HCT116 (cell line): ENCODE data around the gene PITRM1. TPM values are rescaled to one million over a fixed set of nuclear protein-coding genes. Genes with fewer than 3 reads are reported as not detected.

ENCODE experiments used
- ATAC-seq: fragments of 200-7000 bp; cut with Tn5 transposase; 2 replicates; pipeline ENCODE4 v1.9.1; 2020; ENCODE audit warnings: mild to moderate bottlenecking, moderate library complexity
- BruUV-seq: library from RNA; stranded (reverse); fragments of 400-500 nt; replicated peaks from 2 replicates; lab custom pipeline; 2021; lab: Mats Ljungman, UMichigan
- CTCF ChIA-PET: fragments of 300-600 bp; sonication (Branson Sonifier 250); formaldehyde crosslinking; loops from one replicate; lab custom pipeline; 2021; ENCODE audit warnings: antibody characterized with exemption; lab: Charles Lee
- POLR2A ChIA-PET: fragments of 300-600, 350-600 bp; sonication (Branson Sonifier 250); formaldehyde crosslinking; loops from one replicate; lab custom pipeline; 2021; ENCODE audit warnings: antibody characterized with exemption; lab: Charles Lee
- RAD21 ChIA-PET, 2 experiments: fragments of 300-600 bp; sonication (Branson Sonifier 250); formaldehyde crosslinking; loops; one replicate each; lab custom pipeline; 2023; ENCODE audit warnings: low total read pairs in 2 of 2; ENCODE audit not compliant: uncharacterized antibody in 2 of 2, unreplicated experiment in 2 of 2, low non-redundant PET in 1 of 2; lab: Charles Lee
- DNase-seq: peaks from one replicate; pipeline ENCODE4 v3.0.0-alpha.2; 2010; ENCODE audit warnings: low read depth, low spot score
- H2AFZ ChIP-seq: fragments of 200-600 bp; shearing (Covaris generic), sonication (generic); 2 replicates; pipeline ENCODE4 v1.6.1; 2017; ENCODE audit warnings: low read depth, mixed run types, mixed read lengths, antibody characterized with exemption, low read length; ENCODE audit not compliant: poor library complexity, severe bottlenecking
- H3K27ac ChIP-seq: 2 replicates; pipeline ENCODE4 v1.5.1; 2012; ENCODE audit warnings: low read depth, low read length
- H3K27me3 ChIP-seq: fragments of 200-600 bp; sonication (generic); 2 replicates; pipeline ENCODE4 v1.6.1; 2016; ENCODE audit warnings: mixed run types, low read length, mixed read lengths; ENCODE audit not compliant: insufficient read depth
- H3K36me3 ChIP-seq, 2 experiments: fragments of 200-500 bp in 1 of 2; fragments of 200-600 bp in 1 of 2; sonication (Bioruptor generic) in 1 of 2; sonication (generic) in 1 of 2; 2 replicates each; pipeline versions ENCODE4 v1.5.1 to v1.6.1; 2014 to 2016; ENCODE audit warnings: low read length in 2 of 2, inconsistent platforms in 1 of 2, mixed read lengths in 1 of 2, mixed run types in 1 of 2; ENCODE audit not compliant: insufficient read depth in 2 of 2, control insufficient read depth in 1 of 2
- H3K4me1 ChIP-seq, 2 experiments: fragments of 200-600 bp in 1 of 2; sonication (generic) in 1 of 2; 2 replicates each; pipeline versions ENCODE4 v1.5.1 to v1.6.1; 2012 to 2017; ENCODE audit warnings: low read length in 2 of 2, inconsistent platforms in 1 of 2, mild to moderate bottlenecking in 1 of 2, mixed read lengths in 1 of 2, mixed run types in 1 of 2, moderate library complexity in 1 of 2; ENCODE audit not compliant: insufficient read depth in 2 of 2, control insufficient read depth in 1 of 2
- H3K4me2 ChIP-seq: fragments of 200-600 bp; sonication (generic); 2 replicates; pipeline ENCODE4 v1.6.1; 2017; ENCODE audit warnings: mixed run types, low read length, mixed read lengths
- H3K4me3 ChIP-seq, 2 experiments: fragments of 200-600 bp in 1 of 2; sonication (generic) in 1 of 2; replicated peaks in 1 of 2; 2 replicates each; pipeline ENCODE4 v1.5.1; 2011 to 2016; ENCODE audit warnings: low read length in 2 of 2, control low read depth in 1 of 2, low read depth in 1 of 2, mild to moderate bottlenecking in 1 of 2, mixed read lengths in 1 of 2, mixed run types in 1 of 2
- H3K79me2 ChIP-seq: fragments of 200-600 bp; sonication (generic); 2 replicates; pipeline ENCODE4 v1.6.1; 2017; ENCODE audit warnings: mild to moderate bottlenecking, mixed run types, low read length, moderate library complexity, mixed read lengths; ENCODE audit not compliant: insufficient read depth
- H3K9ac ChIP-seq: fragments of 200-600 bp; sonication (generic); 2 replicates; pipeline ENCODE4 v1.6.1; 2016; ENCODE audit warnings: low read length, mixed read lengths
- H3K9me2 ChIP-seq: fragments of 200-600 bp; sonication (generic), shearing (Covaris generic); 2 replicates; pipeline ENCODE4 v1.6.1; 2017; ENCODE audit warnings: mixed run types, mild to moderate bottlenecking, moderate library complexity; ENCODE audit not compliant: insufficient read depth
- H3K9me3 ChIP-seq, 2 experiments: fragments of 200-500 bp in 1 of 2; fragments of 200-600 bp in 1 of 2; sonication (Bioruptor generic) in 1 of 2; sonication (generic) in 1 of 2; 2 replicates each; pipeline ENCODE4 v1.6.1; 2014 to 2017; ENCODE audit warnings: low read length in 2 of 2, mixed read lengths in 2 of 2, inconsistent platforms in 1 of 2, low read depth in 1 of 2, mild to moderate bottlenecking in 1 of 2, mixed run types in 1 of 2, moderate library complexity in 1 of 2; ENCODE audit not compliant: control insufficient read depth in 1 of 2, insufficient read depth in 1 of 2
- H4K20me1 ChIP-seq: fragments of 200-600 bp; sonication (generic), shearing (Covaris generic); 2 replicates; pipeline ENCODE4 v1.6.1; 2017; ENCODE audit warnings: mixed run types, mild to moderate bottlenecking, moderate library complexity; ENCODE audit not compliant: insufficient read depth
- EZH2 ChIP-seq: fragments of 200-600 bp; sonication (generic); IDR thresholded peaks from 2 replicates; pipeline ENCODE4 v1.6.1; 2017; ENCODE audit warnings: antibody characterized with exemption, mixed run types
- FOSL1 ChIP-seq: IDR thresholded peaks from 2 replicates; pipeline ENCODE4 v1.6.1; 2012; ENCODE audit warnings: low read depth
- POLR2AphosphoS5 ChIP-seq: IDR thresholded peaks from 2 replicates; pipeline ENCODE4 v1.6.1; 2011; ENCODE audit warnings: mild to moderate bottlenecking, low read depth, low read length, moderate library complexity
- RAD21 ChIP-seq: IDR thresholded peaks from 2 replicates; pipeline ENCODE4 v1.6.1; 2012; ENCODE audit warnings: low read depth, mild to moderate bottlenecking
- SIN3A ChIP-seq: IDR thresholded peaks from 2 replicates; pipeline ENCODE4 v1.6.1; 2012; ENCODE audit warnings: low read depth
- SP1 ChIP-seq: IDR thresholded peaks from 2 replicates; pipeline ENCODE4 v1.6.1; 2012; ENCODE audit warnings: low read depth
- SRF ChIP-seq: IDR thresholded peaks from 2 replicates; pipeline ENCODE4 v1.6.1; 2012; ENCODE audit warnings: low read depth
- TCF7L2 ChIP-seq: IDR thresholded peaks from 2 replicates; pipeline ENCODE4 v1.7.0; 2011; ENCODE audit warnings: borderline replicate concordance, inconsistent platforms; ENCODE audit not compliant: insufficient read depth, insufficient read length; ENCODE audit errors: extremely low read depth
- YY1 ChIP-seq: IDR thresholded peaks from 2 replicates; pipeline ENCODE4 v1.6.1; 2011; ENCODE audit warnings: low read length, low read depth, moderate library complexity, mild to moderate bottlenecking; ENCODE audit not compliant: insufficient replicate concordance; ENCODE audit errors: extremely low read depth
- ZFX ChIP-seq: fragments of 450-650 bp; IDR thresholded peaks from 2 replicates; pipeline ENCODE4 v1.6.1; 2017
- ZNF274 ChIP-seq: fragments of 200-500 bp; sonication (Bioruptor generic); IDR thresholded peaks from 2 replicates; pipeline ENCODE4 v1.6.1; 2014; ENCODE audit warnings: mild to moderate bottlenecking, low read depth, low read length, inconsistent platforms
- intact Hi-C: fragments of 100-400 bp; cut with micrococcal nuclease; formaldehyde crosslinking; loops from 2 replicates; pipeline ENCODE4 v1.10.0; 2022
- total RNA-seq: library from RNA; stranded (reverse); gene quantifications from one replicate; pipeline ENCODE4 v1.2.1, GENCODE V29; 2021; ENCODE audit not compliant: unreplicated experiment
- TF ChIP-seq, protein P1 (sequence below): IDR thresholded peaks from 2 replicates; pipeline ENCODE4 v1.6.1; 2011; ENCODE audit warnings: mild to moderate bottlenecking, low read length, moderate library complexity; ENCODE audit not compliant: insufficient replicate concordance; ENCODE audit errors: extremely low read depth
- TF ChIP-seq, protein P2 (sequence below): IDR thresholded peaks from 2 replicates; pipeline ENCODE4 v1.6.1; 2012; ENCODE audit warnings: low read depth
- TF ChIP-seq, protein P3 (sequence below): IDR thresholded peaks from 2 replicates; pipeline ENCODE4 v1.6.1; 2012

Gene PITRM1
- total RNA-seq, 1 experiment from 2014 or later: 59.5 TPM

DNA sequence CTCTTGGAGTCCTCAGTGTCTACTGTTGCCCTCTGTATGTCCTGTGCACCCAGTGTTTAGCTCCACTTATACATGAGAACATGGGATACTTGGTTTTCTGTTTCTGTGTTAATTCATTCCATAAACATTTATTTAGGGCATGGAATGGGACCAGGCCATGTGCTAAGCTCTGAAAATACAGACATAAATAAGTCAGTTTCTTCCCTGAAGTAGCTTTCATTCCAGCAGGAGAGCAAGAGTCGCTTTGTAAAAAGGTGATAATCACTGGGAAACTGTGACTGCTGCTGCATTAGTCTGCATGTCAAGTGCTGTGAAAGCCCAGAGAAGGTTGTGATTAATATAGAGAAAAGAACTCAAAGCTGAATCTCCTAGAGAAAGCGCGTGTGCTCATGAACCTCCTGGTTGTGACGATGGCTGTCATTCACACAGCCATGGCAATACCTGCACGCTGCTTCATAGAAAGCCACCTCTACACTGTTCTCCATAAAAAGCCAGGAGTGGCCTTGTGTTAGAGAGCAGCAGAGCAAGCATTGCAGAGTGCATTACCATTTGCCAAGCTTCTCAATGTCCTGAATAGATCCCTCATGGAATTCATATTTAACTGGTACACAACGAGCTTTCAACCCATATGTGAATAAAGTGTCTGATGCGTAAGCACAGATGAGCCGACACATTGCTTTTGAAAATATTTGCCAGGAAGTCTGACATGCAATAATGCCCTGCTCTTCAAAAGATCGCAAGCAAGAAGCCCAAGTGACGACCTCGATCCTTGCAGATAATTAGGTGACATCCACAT lies 30.6 kb upstream of the PITRM1 start:
- H3K4me2 ChIP-seq: no peak overlapping the region
- POLR2A ChIA-PET: no interaction called here
- no peak for TF ChIP-seq POLR2AphosphoS5
- TF ChIP-seq YY1: no peak
- TF ChIP-seq, all 23 proteins: peak for 0
- DNase-seq (no peak), ATAC-seq (no peak)
- Histone ChIP-seq H3K4me3 (no peak overlapping the region), H4K20me1 (no peaks in the 10 kb centered on the region), H2AFZ (no peak overlapping the region), H3K36me3 (no peaks in the 10 kb centered on the region), H3K79me2 (no peaks in the 10 kb centered on the region), H3K4me1 (peaks cover 0 to under 1% of the 10 kb centered on the region in 2 experiments; a peak in 2 of 4 replicates), H3K27me3 (peaks cover 24% of the 10 kb centered on the region; the same call in 1 of the 2 replicates), H3K9me2 (no peaks in the 10 kb centered on the region), H3K9ac (no peak overlapping the region), H3K9me3 (no peaks in the 10 kb centered on the region), H3K27ac (no peak overlapping the region)
- no TSS peak for BruUV-seq
- RAD21 ChIA-PET: no interaction called here
- intact Hi-C loops: no loop called here
- CTCF ChIA-PET: no interaction called here

DNA sequence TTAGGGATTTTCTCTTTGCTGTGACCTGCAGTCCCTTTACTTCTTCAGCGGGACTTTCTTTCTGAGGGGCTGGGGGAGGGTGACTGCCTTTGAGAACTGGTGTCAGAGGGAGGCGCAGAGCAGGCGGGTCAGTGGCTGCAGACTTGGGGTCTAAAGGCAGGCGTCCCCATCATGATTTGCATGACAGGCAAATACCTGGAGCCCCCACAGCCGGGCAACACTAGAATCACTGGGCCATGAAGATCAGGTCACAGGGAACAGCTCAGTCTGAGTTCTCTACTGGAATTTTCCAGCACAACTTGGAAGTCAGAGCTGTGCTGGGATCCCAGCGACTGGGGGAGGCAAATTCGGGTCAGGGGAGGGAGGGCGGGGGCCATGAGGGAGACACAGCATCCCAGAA lies 29.2 kb upstream of the PITRM1 start:
- DNase-seq (no peak), ATAC-seq (no peak)
- ChIA-PET RAD21 (no interaction called here), POLR2A (no interaction called here), CTCF (no interaction called here)
- Histone ChIP-seq H3K36me3 (no peaks in the 10 kb centered on the region), H3K9me2 (no peaks in the 10 kb centered on the region), H2AFZ (no peak overlapping the region), H3K27ac (no peak overlapping the region), H3K4me2 (no peak overlapping the region), H3K79me2 (no peaks in the 10 kb centered on the region), H3K27me3 (peaks cover 24% of the 10 kb centered on the region; the same call in 1 of the 2 replicates), H3K9ac (no peak overlapping the region), H4K20me1 (no peaks in the 10 kb centered on the region), H3K4me1 (peaks cover 7 to 14% of the 10 kb centered on the region in 2 experiments; a peak in 3 of 4 replicates), H3K4me3 (no peak overlapping the region), H3K9me3 (no peaks in the 10 kb centered on the region)
- intact Hi-C loops: no loop called here
- no TSS peak for BruUV-seq
- no peak for TF ChIP-seq SIN3A
- no peak for TF ChIP-seq ZFX
- no peak for TF ChIP-seq TCF7L2
- TF ChIP-seq, protein P1, sequence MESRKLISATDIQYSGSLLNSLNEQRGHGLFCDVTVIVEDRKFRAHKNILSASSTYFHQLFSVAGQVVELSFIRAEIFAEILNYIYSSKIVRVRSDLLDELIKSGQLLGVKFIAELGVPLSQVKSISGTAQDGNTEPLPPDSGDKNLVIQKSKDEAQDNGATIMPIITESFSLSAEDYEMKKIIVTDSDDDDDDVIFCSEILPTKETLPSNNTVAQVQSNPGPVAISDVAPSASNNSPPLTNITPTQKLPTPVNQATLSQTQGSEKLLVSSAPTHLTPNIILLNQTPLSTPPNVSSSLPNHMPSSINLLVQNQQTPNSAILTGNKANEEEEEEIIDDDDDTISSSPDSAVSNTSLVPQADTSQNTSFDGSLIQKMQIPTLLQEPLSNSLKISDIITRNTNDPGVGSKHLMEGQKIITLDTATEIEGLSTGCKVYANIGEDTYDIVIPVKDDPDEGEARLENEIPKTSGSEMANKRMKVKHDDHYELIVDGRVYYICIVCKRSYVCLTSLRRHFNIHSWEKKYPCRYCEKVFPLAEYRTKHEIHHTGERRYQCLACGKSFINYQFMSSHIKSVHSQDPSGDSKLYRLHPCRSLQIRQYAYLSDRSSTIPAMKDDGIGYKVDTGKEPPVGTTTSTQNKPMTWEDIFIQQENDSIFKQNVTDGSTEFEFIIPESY: no peak
- no peak for TF ChIP-seq ZNF274
- TF ChIP-seq SP1: no peak
- no peak for TF ChIP-seq FOSL1
- no peak for TF ChIP-seq EZH2
- TF ChIP-seq SRF: no peak
- TF ChIP-seq, protein P2, sequence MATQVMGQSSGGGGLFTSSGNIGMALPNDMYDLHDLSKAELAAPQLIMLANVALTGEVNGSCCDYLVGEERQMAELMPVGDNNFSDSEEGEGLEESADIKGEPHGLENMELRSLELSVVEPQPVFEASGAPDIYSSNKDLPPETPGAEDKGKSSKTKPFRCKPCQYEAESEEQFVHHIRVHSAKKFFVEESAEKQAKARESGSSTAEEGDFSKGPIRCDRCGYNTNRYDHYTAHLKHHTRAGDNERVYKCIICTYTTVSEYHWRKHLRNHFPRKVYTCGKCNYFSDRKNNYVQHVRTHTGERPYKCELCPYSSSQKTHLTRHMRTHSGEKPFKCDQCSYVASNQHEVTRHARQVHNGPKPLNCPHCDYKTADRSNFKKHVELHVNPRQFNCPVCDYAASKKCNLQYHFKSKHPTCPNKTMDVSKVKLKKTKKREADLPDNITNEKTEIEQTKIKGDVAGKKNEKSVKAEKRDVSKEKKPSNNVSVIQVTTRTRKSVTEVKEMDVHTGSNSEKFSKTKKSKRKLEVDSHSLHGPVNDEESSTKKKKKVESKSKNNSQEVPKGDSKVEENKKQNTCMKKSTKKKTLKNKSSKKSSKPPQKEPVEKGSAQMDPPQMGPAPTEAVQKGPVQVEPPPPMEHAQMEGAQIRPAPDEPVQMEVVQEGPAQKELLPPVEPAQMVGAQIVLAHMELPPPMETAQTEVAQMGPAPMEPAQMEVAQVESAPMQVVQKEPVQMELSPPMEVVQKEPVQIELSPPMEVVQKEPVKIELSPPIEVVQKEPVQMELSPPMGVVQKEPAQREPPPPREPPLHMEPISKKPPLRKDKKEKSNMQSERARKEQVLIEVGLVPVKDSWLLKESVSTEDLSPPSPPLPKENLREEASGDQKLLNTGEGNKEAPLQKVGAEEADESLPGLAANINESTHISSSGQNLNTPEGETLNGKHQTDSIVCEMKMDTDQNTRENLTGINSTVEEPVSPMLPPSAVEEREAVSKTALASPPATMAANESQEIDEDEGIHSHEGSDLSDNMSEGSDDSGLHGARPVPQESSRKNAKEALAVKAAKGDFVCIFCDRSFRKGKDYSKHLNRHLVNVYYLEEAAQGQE: no peak
- no peak for TF ChIP-seq RAD21
- TF ChIP-seq, protein P3, sequence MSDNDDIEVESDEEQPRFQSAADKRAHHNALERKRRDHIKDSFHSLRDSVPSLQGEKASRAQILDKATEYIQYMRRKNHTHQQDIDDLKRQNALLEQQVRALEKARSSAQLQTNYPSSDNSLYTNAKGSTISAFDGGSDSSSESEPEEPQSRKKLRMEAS: no peak
